Neural cell (in vitro differentiated cells): ENCODE results near the gene SMTNL2. TPM values are rescaled to one million over a fixed set of nuclear protein-coding genes. Genes with fewer than 3 reads are reported as not detected.

Source experiments
- H2AFZ ChIP-seq: fragments of 200-600, 300-800 bp; sonication (generic), shearing (Covaris generic); 2 replicates; pipeline ENCODE4 v1.6.0; 2014; ENCODE audit warnings: low read depth, mild to moderate bottlenecking, antibody characterized with exemption, low read length, moderate library complexity
- H3F3A ChIP-seq: fragments of 200-600 bp; shearing (Covaris generic); 2 replicates; pipeline ENCODE4 v1.6.1; 2016; ENCODE audit warnings: mild to moderate bottlenecking, moderate library complexity, mixed read lengths, antibody characterized with exemption, low read length; ENCODE audit not compliant: insufficient read depth, poor library complexity, severe bottlenecking
- H3K27ac ChIP-seq: fragments of 200-600, 300-800 bp; sonication (generic), shearing (Covaris generic); 2 replicates; pipeline ENCODE4 v1.5.1; 2014; ENCODE audit warnings: mild to moderate bottlenecking, low read length, moderate library complexity
- H3K27me3 ChIP-seq: fragments of 300-800, 200-600 bp; sonication (generic), shearing (Covaris generic); 2 replicates; pipeline ENCODE4 v1.6.0; 2014; ENCODE audit warnings: mild to moderate bottlenecking, low read depth, low read length, moderate library complexity; ENCODE audit not compliant: insufficient read depth
- H3K36me3 ChIP-seq: fragments of 300-800, 200-600 bp; sonication (generic), shearing (Covaris generic); 2 replicates; pipeline ENCODE4 v1.5.1; 2014; ENCODE audit warnings: mild to moderate bottlenecking, antibody characterized with exemption, low read length, moderate library complexity; ENCODE audit not compliant: insufficient read depth
- H3K4me2 ChIP-seq: fragments of 300-800, 200-600 bp; sonication (generic), shearing (Covaris generic); 2 replicates; pipeline ENCODE4 v1.6.0; 2014; ENCODE audit warnings: mild to moderate bottlenecking, low read length
- H3K4me3 ChIP-seq: fragments of 300-800, 200-600 bp; sonication (generic), shearing (Covaris generic); 2 replicates; pipeline ENCODE4 v1.5.1; 2014; ENCODE audit warnings: mild to moderate bottlenecking, low read length, moderate library complexity
- H3K79me2 ChIP-seq: fragments of 200-600 bp; shearing (Covaris generic); replicated peaks from 2 replicates; pipeline ENCODE4 v1.6.0; 2014; ENCODE audit warnings: mild to moderate bottlenecking, low read length, moderate library complexity; ENCODE audit not compliant: insufficient read depth
- H3K9ac ChIP-seq: fragments of 300-800, 200-600 bp; sonication (generic), shearing (Covaris generic); 2 replicates; pipeline ENCODE4 v1.6.1; 2016; ENCODE audit warnings: mild to moderate bottlenecking, low read length, mixed read lengths
- H3K9me2 ChIP-seq: fragments of 200-600 bp; shearing (Covaris generic); 2 replicates; pipeline ENCODE4 v1.6.1; 2016; ENCODE audit warnings: mild to moderate bottlenecking, low read length, mixed read lengths; ENCODE audit not compliant: insufficient read depth
- H3K9me3 ChIP-seq: fragments of 200-600, 300-800 bp; sonication (generic), shearing (Covaris generic); 2 replicates; pipeline ENCODE4 v1.6.1; 2016; ENCODE audit warnings: mild to moderate bottlenecking, mixed run types, low read length, moderate library complexity, mixed read lengths
- H4K20me1 ChIP-seq: fragments of 200-600 bp; shearing (Covaris generic); 2 replicates; pipeline ENCODE4 v1.6.1; 2016; ENCODE audit warnings: mild to moderate bottlenecking, mixed run types; ENCODE audit not compliant: insufficient read depth
- MXI1 ChIP-seq: fragments of 450-650 bp; conservative IDR thresholded peaks from 2 replicates; pipeline ENCODE4 v1.6.1; 2014; ENCODE audit warnings: antibody characterized with exemption, mild to moderate bottlenecking; ENCODE audit not compliant: poor library complexity, severe bottlenecking
- RAD21 ChIP-seq: fragments of 450-650 bp; conservative IDR thresholded peaks from 2 replicates; pipeline ENCODE4 v1.6.1; 2014; ENCODE audit warnings: antibody characterized with exemption, mild to moderate bottlenecking, moderate library complexity
- REST ChIP-seq: IDR thresholded peaks from 2 replicates; pipeline ENCODE4 v1.6.1; 2012; ENCODE audit warnings: borderline replicate concordance
- SMC3 ChIP-seq: fragments of 450-650 bp; conservative IDR thresholded peaks from 2 replicates; pipeline ENCODE4 v1.6.1; 2014; ENCODE audit warnings: antibody characterized with exemption, mild to moderate bottlenecking, moderate library complexity; ENCODE audit not compliant: poor library complexity
- TAF1 ChIP-seq: IDR thresholded peaks from 2 replicates; pipeline ENCODE4 v1.6.1; 2012; ENCODE audit warnings: low read depth
- polyA plus RNA-seq: library from polyadenylated mRNA; depleted of rRNA; stranded (reverse); fragments of >200 nt; gene quantifications from 2 replicates; pipeline ENCODE4 v1.2.3, GENCODE V29; 2014
- TF ChIP-seq, protein P1 (sequence below): fragments of 450-650 bp; IDR thresholded peaks from 2 replicates; pipeline ENCODE4 v1.5.1; 2014; ENCODE audit warnings: antibody characterized with exemption, mild to moderate bottlenecking, moderate library complexity; ENCODE audit not compliant: poor library complexity, severe bottlenecking

Gene SMTNL2
- polyA plus RNA-seq, 1 donor from 2014 or later, result 0.81 TPM

DNA sequence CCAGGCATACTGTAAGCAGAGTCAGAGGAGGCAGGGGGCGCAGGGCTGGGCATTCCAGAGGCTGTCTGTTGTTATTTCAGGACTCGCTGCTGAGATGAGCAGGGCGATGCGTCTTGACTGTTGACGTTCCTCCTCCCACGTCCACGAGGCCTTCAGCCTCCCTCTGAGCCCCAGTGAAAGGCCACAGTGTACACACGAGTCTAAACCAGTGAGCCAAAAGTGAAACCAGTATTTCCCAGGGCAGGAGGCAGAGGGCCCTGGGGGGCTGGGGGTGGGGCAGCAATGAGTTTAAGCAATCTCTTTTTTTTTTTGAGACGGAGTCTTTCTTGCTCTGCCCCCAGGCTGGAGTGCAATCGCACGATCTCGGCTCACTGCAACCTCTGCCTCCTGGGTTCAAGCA is 21.5 kb downstream of the SMTNL2 start:
- Histone ChIP-seq H3K27me3 (no peaks in the 10 kb centered on the region), H3K4me3 (no peak overlapping the region), H3K9me2 (no peaks in the 10 kb centered on the region), H3K9me3 (no peaks in the 10 kb centered on the region), H3K79me2 (no peaks in the 10 kb centered on the region), H3K9ac (no peak overlapping the region), H3K4me2 (no peak overlapping the region), H3K36me3 (no peaks in the 10 kb centered on the region), H4K20me1 (no peaks in the 10 kb centered on the region), H2AFZ (no peak overlapping the region), H3F3A (no peaks in the 10 kb centered on the region), H3K27ac (no peak overlapping the region)
- TF ChIP-seq MXI1 (no peak), TAF1 (no peak), REST (no peak), RAD21 (no peak)
- TF ChIP-seq, protein P1, sequence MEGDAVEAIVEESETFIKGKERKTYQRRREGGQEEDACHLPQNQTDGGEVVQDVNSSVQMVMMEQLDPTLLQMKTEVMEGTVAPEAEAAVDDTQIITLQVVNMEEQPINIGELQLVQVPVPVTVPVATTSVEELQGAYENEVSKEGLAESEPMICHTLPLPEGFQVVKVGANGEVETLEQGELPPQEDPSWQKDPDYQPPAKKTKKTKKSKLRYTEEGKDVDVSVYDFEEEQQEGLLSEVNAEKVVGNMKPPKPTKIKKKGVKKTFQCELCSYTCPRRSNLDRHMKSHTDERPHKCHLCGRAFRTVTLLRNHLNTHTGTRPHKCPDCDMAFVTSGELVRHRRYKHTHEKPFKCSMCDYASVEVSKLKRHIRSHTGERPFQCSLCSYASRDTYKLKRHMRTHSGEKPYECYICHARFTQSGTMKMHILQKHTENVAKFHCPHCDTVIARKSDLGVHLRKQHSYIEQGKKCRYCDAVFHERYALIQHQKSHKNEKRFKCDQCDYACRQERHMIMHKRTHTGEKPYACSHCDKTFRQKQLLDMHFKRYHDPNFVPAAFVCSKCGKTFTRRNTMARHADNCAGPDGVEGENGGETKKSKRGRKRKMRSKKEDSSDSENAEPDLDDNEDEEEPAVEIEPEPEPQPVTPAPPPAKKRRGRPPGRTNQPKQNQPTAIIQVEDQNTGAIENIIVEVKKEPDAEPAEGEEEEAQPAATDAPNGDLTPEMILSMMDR, result no peak

GRCh38 chr17:4607261-4607741 is 23.0 kb downstream of the SMTNL2 start:
- Histone ChIP-seq H3K9ac (no peak overlapping the region), H3K36me3 (no peaks in the 10 kb centered on the region), H3K4me2 (no peak overlapping the region), H3K9me2 (no peaks in the 10 kb centered on the region), H3K27me3 (no peaks in the 10 kb centered on the region), H3K27ac (no peak overlapping the region), H3K4me3 (no peak overlapping the region), H3K9me3 (no peaks in the 10 kb centered on the region), H4K20me1 (no peaks in the 10 kb centered on the region), H3F3A (no peaks in the 10 kb centered on the region), H2AFZ (no peak overlapping the region), H3K79me2 (no peaks in the 10 kb centered on the region)
- TF ChIP-seq MXI1 (no peak), TAF1 (no peak), REST (no peak), SMC3 (no peak)
